H1 (cell line): Measurements from ENCODE around the gene RAP1A. TPM values are rescaled to one million over a fixed set of nuclear protein-coding genes. Genes with fewer than 3 reads are reported as not detected.

Experiments
- GABPA ChIP-seq: IDR thresholded peaks from 2 replicates; pipeline ENCODE4 v1.6.1; 2011; ENCODE audit warnings: mild to moderate bottlenecking, low read length, moderate library complexity, borderline replicate concordance; ENCODE audit not compliant: insufficient read depth
- JUN ChIP-seq: IDR thresholded peaks from 2 replicates; pipeline ENCODE4 v1.6.1; 2011; ENCODE audit warnings: low read depth, mild to moderate bottlenecking, improper control_type of control experiment, low read length
- MAFK ChIP-seq: IDR thresholded peaks from 2 replicates; pipeline ENCODE4 v1.6.1; 2012; ENCODE audit warnings: low read depth, mild to moderate bottlenecking, improper control_type of control experiment, low read length
- POU5F1 ChIP-seq: IDR thresholded peaks from 2 replicates; pipeline ENCODE4 v1.6.1; 2011; ENCODE audit warnings: low read depth, mild to moderate bottlenecking, low read length, moderate library complexity
- RAD21 ChIP-seq, 2 experiments: IDR thresholded peaks in 1 of 2; conservative IDR thresholded peaks in 1 of 2; 2 replicates each; pipeline ENCODE4 v1.6.1; 2011; ENCODE audit warnings: low read depth in 2 of 2, low read length in 2 of 2, improper control_type of control experiment in 1 of 2, inconsistent platforms in 1 of 2, mild to moderate bottlenecking in 1 of 2, moderate library complexity in 1 of 2
- SIN3A ChIP-seq, 2 experiments: IDR thresholded peaks in 1 of 2; conservative IDR thresholded peaks in 1 of 2; 2 replicates each; pipeline ENCODE4 v1.6.1; 2011 to 2012; ENCODE audit warnings: low read length in 2 of 2, improper control_type of control experiment in 1 of 2, low read depth in 1 of 2, mild to moderate bottlenecking in 1 of 2
- USF2 ChIP-seq: IDR thresholded peaks from 2 replicates; pipeline ENCODE4 v1.6.1; 2011; ENCODE audit warnings: low read length, improper control_type of control experiment
- polyA plus RNA-seq, 7 experiments: library from polyadenylated mRNA; depleted of rRNA in 3 of 7; stranded (reverse) in 5 of 7; unstranded in 2 of 7; fragments of >200 nt in 5 of 7; fragments of 200-250 nt in 2 of 7; gene quantifications; 1 replicate in 5 of 7; 2 replicates in 1 of 7; 4 replicates in 1 of 7; pipeline versions ENCODE4 v1.2.1 to v1.2.3, GENCODE V29; 2011 to 2013; ENCODE audit warnings: missing spikeins in 2 of 7, mixed read lengths in 2 of 7
- total RNA-seq: library from RNA; stranded (reverse); fragmentation: NEBNext Ultra II Directional; extraction: Animal tissue kit (Norgen Biotek cat#: 25700); gene quantifications from 2 replicates; pipeline ENCODE4 v1.2.1, GENCODE V29; 2021

Gene RAP1A
- total and polyA plus RNA-seq, 2 of the 8 experiments (the other 6 are each of a cell fraction or from before 2014, with no cell fraction given) = 10.9 to 35.8 TPM

- TF ChIP-seq USF2 (no peak), JUN (no peak), POU5F1 (no peak), RAD21 (IDR thresholded peaks at IDR 0.05 in 1 of 2, conservative IDR thresholded peaks at IDR 0.05 in 1 of 2; ENCODE audit: low read depth in 2 of 2, low read length in 2 of 2) (no peak), SIN3A (conservative IDR thresholded peaks at IDR 0.05 in 1 of 2, IDR thresholded peaks at IDR 0.05 in 1 of 2; ENCODE audit: low read depth in 1 of 2, low read length in 2 of 2) (no peak), MAFK (no peak), GABPA (no peak)
- TF ChIP-seq, all 59 proteins: peak for 0
Observed at GRCh38 chr1:111569913-111570312, 49.7 kb upstream of the RAP1A start (continued).
